ENCODE results near the gene HPX.

GRCh38 chr11:6485661-6486060 is 44.9 kb upstream of the HPX start:
- TF ChIP-seq POLR2AphosphoS5 (IDR thresholded peaks at IDR 0.05; ENCODE audit: borderline replicate concordance, low read depth, low read length) (no peak), EZH2 (IDR thresholded peaks at IDR 0.05) (no peak), FOXP2 (optimal IDR thresholded peaks at IDR 0.05; ENCODE audit: control extremely low read depth, extremely low read length, insufficient read depth) (no peak)

Data from SK-N-MC (cell line).